Stomach (tissue), 4 donors: ENCODE results near the gene GLCE.

Experiments used
- EP300 ChIP-seq: sonication (generic); formaldehyde crosslinking; IDR thresholded peaks from one replicate; pipeline ENCODE4 v1.6.1; 2017; ENCODE audit warnings: antibody characterized with exemption
- POLR2A ChIP-seq, 4 donors: fragments of 450-650 bp; IDR thresholded peaks; one replicate each; pipeline ENCODE4 v1.6.1; 2016; ENCODE audit warnings: antibody characterized with exemption in 4 of 4, control low read depth in 2 of 4, mild to moderate bottlenecking in 1 of 4, moderate library complexity in 1 of 4
- POLR2AphosphoS5 ChIP-seq, 3 donors: sonication (generic); formaldehyde crosslinking; IDR thresholded peaks; one replicate each; pipeline ENCODE4 v1.6.1; 2016; ENCODE audit warnings: antibody characterized with exemption in 3 of 3
- TF ChIP-seq, protein P1 (sequence below), 7 experiments: fragments of 450-650 bp in 4 of 7; fragments of 200-600 bp in 3 of 7; sonication (generic) in 3 of 7; IDR thresholded peaks; one replicate each; pipeline ENCODE4 v1.5.1; 2016 to 2019; ENCODE audit warnings: antibody characterized with exemption in 7 of 7, control low read depth in 2 of 7, mild to moderate bottlenecking in 1 of 7

DNA sequence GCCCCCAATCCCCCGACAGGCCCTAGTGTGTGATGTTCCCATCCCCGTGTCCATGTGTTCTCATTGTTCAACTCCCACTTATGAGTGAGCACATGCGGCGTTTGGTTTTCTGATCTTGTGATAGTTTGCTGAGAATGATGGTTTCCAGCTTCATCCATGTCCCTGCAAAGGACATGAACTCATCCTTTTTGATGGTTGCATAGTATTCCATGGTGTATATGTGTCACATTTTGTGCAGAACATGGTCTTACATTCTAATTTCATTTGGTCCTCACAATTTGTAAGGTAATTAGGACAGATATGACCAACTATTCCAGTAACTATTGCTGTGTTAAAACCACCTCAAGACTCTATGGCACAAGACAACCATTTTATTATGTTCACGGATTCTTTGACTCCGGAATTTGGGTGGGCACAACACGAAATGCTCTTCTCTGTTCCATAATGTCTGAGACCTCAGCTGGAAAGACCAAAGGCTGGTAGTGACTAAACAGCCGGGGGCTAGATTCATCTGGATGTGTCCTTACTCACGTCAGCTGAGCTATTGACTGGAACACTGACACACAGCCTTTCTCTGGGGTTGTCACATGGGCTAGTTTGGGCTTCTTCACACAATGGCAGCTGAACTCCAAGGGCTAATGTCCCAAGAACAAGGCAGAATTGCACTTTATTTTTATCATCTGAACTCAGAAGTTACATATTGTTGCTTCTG is 13.6 kb upstream of the GLCE start:
- TF ChIP-seq, protein P1, sequence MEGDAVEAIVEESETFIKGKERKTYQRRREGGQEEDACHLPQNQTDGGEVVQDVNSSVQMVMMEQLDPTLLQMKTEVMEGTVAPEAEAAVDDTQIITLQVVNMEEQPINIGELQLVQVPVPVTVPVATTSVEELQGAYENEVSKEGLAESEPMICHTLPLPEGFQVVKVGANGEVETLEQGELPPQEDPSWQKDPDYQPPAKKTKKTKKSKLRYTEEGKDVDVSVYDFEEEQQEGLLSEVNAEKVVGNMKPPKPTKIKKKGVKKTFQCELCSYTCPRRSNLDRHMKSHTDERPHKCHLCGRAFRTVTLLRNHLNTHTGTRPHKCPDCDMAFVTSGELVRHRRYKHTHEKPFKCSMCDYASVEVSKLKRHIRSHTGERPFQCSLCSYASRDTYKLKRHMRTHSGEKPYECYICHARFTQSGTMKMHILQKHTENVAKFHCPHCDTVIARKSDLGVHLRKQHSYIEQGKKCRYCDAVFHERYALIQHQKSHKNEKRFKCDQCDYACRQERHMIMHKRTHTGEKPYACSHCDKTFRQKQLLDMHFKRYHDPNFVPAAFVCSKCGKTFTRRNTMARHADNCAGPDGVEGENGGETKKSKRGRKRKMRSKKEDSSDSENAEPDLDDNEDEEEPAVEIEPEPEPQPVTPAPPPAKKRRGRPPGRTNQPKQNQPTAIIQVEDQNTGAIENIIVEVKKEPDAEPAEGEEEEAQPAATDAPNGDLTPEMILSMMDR (IDR thresholded peaks at IDR 0.05), result no peak
- no peak for TF ChIP-seq POLR2A (IDR thresholded peaks at IDR 0.05)
- TF ChIP-seq POLR2AphosphoS5 (IDR thresholded peaks at IDR 0.05), result no peak
- TF ChIP-seq EP300, result no peak
